Activated naive CD4-positive, alpha-beta T cell (primary cell): ENCODE measurements around the gene PRRT1B.
"Not testable (repeated sequence)": the region's sequence is repeated elsewhere in the genome, so short reads cannot be mapped to it uniquely, and the experiment has no call there.

ENCODE experiments used
- DNase-seq, 4 experiments: peaks; one replicate each; lab custom pipeline; 2025; lab: John Stamatoyannopoulos, UW

PRRT1B gene

DNA sequence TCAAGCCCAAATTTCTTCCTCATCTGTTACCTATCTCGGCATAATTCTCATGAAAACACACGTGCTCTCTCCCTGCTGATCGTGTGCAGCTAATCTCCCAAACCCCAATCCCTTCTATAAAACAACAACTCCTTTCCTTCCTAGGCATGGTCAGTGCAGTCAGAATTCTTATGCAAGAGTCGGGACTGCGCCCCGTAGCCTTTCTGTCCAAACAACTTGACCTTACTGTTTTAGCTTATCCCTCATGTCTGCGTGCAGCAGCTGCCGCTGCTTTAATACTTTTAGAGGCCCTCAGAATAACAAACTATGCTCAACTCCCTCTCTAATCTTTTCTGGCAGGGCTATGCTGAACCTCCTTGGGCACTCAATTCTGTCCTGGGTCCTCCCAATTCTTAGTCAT lies 5.1 kb downstream of the PRRT1B start:
- DNase-seq = not testable (repeated sequence)

DNA sequence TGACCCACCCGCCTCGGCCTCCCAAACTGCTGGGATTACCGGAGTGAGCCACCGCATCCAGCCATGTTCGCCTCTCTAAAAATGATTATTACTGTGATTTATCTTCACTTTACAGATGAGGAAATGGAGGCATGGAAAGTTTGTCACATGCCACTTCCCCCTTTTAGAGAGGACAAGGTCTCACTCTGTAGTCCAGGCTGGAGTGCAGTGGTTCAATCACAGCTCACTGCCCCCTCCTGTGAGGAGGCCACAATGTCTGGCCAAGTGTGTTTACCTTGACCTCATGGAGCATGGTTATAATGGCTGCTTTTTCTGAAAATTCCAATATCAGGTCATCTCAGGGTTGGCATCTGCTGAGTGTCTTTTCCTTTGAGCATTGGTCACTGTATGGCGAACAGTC lies 6.7 kb downstream of the PRRT1B start:
- no peak for DNase-seq

DNA sequence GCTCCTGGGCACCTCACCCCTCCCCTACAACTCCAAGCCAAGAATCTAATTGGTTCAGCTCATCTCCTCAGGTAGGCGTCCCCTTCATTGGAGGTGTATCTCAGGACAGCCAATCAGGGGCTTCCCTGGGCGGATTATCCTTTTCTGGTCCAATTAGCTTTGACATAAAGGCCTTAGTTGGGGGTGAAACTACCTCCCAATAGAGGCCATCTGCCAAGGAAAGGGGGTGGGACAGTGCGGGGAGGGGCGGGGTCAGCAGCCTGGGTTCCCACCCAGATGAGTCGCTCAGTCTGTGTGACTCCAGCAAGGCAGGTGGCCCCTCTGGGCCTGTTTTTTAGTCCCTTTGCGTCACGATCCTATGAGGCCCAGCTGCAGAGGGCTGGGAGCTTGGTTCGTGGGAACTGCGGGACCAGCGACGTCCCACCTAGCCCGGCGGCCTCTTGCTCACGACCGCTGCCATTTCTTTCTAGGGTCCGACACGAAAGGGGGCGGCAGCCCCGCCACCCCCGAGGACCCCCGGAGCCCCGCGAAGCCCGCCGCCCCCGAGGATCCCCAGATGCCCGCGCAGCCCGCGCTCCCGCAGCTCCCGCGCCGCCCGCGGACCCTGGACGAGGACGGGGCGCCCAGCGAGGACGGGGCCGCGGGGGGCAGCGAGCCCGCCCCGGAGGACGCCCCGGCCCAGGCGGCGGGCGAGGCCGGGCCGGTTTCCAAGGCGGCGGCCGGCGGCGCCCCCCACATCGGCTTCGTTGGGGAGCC lies 8.9 kb downstream of the PRRT1B start:
- no peak for DNase-seq

DNA sequence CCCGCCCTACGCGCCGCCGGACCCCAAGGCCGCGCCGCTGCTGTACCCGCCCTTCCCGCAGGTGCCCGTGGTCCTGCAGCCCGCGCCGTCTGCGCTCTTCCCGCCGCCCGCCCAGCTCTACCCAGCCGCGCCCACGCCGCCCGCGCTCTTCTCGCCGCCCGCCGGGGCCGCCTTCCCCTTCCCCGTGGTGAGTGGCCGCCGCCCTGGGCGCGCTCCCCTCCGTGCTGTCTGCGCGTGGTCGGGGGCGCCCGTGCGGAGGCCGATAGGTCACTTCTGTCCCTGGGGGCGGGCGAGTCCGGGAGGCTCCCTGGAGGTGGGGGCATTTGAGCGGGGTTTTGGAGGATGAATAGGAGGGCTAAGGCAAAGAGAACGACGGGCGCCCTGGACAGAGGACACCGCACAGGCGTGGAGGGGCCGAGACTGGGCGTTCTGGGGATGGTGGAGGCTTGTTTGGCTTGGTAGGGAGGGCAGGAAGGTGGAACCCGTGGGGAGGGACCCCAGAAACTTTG lies 9.6 kb downstream of the PRRT1B start:
- no peak for DNase-seq

DNA sequence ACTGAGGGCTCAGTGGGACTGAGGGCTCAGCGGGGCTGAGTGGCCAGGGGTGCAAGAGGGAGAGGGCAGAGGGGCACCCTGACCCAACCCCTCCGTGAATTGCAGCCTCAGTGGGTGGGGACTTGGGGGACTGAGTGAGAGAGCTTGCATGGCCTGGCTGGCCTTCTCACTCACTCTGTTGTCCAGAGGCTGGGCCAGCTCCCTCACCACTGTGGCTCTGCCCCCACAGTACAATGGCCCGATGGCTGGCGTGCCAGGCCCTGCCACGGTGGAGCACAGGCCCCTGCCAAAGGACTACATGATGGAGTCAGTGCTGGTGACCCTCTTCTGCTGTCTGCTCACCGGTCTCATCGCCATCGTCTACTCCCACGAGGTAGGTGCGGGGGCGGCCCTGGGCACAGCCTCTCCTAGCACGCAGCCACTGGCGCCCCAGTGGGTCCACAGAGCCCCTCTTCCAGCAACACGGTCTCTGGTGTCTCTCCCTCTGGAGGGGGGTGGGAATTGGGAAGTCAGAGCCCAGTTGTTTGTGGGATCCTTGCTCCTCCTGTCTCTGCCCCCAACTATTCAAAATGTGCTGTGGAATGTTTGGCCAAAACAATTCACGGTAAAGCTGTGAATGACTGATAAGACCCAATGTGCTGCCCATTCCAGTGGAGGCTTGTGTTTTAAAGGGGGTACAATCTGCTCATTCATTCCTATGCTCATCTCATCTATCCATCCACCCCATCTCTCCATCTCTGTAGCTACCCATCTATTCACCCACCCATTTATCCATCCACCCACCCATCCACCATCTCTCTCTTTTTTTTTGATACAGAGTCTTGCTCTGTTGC lies 10.7 kb downstream of the PRRT1B start:
- no peak for DNase-seq

DNA sequence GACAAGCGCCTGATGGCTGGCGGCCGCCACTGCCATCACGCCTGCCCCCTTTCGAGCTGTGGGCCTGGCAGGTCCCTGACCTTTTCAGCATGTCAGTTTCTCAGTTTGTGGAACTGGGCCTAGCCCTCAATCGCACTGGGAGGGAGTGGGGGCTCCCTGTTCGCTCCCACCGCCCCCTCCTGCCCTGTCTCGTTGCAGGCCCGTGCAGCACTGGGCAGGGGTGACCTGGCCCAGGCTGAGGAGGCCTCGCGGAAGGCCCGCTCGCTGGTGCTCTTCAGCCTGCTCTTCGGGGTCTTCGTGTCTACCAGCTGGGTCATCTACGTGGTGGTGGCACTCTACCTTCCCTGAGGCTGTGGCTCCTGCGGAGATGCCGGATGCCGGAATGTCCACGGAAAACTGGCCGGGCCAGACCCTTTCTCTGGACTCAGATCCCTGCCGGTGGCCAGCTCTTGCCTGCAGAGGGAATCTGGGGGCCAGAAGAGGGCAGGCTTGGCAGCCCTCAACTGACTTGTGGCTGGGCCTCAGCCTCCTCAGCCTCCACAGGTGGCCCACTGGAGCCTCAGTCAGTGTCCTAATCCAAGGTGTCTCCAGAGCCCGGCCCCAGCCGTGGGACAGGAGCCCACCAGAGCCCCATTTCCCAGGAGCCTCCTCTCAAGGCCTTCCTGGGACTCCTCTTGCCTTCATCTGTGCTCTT lies 12.7 kb downstream of the PRRT1B start:
- DNase-seq = no peak

DNA sequence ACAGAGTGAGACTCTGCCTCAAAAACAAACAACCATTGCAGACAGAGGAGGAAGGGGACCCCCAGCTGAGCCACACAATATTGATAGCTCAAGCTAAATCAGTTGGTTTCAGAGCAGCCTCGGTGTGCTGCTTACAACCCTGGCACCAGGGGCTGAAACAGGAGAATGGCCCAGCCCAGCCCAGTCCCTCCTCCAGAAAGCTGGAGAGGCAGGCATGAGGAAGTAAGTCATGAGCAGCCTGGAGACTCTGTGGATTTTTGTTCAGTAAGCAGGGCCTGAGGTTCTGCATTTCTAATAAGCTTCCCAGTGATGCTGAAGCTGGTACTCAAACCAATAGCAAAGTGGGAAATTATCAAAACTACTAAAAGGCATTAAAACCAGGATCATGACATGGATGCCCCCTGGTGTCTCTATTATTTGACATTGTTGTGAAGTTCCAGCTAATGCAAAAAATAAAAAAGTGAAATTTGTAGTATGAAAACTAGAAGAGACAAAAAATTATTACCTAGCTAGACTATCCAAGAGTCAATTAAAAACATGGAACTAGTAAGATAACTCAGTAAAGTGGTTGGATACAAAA lies 14.2 kb downstream of the PRRT1B start:
- no peak for DNase-seq

DNA sequence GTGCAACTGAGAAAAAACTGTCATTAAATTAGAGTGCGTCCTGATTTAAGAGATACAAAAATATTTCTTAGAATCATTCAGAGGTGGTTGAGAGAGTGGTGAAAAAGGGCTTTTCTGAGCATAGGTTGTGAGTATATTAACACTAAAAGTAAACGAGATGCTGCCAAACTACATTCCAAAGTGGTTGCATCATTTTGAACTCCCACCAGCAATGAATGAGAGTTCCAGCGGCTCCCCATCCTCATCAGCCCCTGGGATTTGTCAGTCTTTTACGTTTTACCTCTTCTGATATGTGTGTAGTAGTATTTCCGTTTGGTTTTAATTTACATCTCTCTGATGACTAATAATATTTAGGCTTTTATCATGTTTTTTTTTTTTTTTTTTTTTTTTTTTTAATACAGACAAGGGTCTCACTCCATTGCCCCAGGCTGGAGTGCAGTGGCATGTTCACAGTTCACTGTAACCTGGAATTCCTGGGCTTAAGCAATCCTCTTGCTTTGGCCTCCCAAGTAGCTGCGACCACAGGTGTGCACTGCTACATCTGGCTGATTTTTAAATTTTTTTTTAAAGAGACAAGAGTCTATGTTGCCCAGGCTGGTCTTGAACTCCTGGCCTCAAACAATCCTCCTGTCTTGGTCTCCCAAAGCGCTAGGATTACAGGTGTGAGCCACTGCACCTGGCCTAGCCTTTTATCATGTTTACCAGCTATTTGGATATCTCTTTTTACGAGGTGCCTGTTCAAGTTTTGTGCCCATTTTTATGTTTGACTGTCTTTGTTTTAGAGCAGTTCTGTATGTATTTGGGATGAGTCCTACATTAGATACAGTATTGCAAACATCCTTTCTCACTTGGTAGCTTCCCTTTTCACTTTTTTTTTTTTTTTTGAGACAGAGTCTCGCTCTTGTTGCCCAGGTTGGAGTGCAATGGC lies 17.0 kb downstream of the PRRT1B start:
- no peak for DNase-seq

DNA sequence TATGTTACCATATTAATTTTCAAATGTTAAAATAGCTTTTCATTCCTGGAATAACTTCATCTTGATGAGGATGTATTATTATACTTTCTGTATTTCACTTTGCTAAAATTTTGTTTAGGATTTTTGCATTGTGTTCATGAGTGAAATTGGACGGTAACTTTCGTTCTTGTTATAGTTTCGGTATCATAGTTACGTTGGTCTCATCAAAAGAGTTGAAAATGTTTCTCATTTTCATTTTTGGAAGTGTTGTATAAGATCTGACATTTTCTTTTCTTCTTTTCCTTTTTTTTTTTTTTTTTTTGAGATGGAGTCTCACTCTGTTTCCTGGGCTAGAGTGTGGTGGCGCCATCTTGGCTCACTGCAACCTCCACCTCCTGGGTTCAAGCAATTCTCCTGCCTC lies 20.0 kb downstream of the PRRT1B start:
- no peak for DNase-seq

DNA sequence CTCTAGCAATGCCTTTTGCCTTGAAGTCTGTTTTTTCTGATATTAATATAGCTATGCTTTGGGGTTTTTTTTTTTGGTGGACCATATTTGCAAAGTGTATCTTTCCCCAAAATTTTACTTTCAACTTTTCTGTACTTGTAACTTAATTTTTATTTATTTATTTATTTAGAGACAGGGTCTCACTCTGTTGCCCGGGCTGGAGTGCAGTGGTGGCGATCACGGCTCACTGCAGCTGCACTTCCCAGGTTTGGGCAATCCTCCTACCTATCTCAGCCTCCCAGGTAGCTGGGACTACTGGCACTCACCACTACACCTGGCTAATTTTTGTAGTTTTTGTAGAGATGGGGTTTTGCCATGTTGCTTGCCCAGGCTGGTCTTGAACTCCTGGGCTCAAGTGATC lies 20.8 kb downstream of the PRRT1B start:
- no peak for DNase-seq

DNA sequence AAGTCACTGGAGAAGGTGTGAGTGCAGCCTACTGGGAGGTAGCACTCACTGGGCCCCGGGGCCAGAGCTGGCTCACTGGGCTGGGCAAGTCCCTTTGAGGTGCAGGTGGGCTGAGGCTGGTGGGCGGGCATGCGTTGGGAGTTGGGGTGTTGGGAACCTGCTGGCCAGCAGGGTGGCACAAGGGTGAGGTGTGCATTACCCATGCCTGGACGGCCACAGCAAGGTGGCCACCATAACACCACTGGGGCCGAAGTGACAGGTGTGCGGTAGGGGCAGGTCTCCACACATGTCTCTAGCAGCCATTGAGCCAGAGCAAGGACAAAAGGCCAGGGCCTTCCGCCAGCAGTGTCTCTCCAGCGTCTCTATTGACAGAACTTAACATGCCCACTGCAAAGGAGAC lies 22.6 kb downstream of the PRRT1B start:
- DNase-seq = no peak

DNA sequence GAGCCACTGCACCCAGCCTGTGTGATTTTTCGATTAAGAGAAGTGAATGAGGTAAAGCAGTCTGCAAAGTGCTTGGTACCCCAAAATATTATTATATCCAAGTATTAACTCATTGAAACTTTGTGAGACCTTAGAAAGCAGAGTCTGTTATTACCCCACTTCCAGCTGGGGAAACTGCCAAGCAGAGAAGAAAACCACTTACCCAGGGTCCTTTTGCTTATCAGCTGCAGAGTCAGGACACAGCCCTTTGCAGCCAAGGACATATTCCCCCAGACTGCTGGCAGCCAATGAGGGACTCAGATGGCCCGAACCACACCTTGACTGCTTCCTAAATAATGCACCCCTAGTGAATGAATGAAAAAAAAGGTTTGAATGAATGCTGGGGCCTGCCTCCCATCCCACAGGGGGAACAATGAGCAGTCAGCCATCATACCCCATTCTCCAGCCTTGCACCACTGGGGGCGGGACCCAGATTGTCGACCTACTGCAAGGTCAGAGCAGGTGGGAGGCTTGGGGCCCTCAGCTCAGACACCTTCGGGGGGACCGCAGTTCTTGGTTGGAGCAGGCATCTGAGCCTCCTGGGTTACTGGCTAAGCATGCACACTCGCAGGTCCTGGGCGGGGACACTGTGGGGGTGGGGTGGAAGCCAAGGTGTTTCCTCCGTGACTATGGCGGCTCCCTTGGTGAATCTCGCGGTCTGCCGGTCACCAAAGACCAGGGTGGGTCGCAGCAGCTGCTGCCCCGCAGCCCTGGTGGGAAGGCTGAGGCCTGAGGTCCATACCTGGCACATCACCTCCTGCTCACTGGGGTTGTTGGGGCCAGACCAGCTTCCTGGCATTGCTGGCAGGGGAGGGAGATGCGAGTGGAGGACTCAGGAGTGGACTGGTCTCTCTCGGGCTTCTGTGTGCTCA lies 29.7 kb downstream of the PRRT1B start:
- DNase-seq = no peak

DNA sequence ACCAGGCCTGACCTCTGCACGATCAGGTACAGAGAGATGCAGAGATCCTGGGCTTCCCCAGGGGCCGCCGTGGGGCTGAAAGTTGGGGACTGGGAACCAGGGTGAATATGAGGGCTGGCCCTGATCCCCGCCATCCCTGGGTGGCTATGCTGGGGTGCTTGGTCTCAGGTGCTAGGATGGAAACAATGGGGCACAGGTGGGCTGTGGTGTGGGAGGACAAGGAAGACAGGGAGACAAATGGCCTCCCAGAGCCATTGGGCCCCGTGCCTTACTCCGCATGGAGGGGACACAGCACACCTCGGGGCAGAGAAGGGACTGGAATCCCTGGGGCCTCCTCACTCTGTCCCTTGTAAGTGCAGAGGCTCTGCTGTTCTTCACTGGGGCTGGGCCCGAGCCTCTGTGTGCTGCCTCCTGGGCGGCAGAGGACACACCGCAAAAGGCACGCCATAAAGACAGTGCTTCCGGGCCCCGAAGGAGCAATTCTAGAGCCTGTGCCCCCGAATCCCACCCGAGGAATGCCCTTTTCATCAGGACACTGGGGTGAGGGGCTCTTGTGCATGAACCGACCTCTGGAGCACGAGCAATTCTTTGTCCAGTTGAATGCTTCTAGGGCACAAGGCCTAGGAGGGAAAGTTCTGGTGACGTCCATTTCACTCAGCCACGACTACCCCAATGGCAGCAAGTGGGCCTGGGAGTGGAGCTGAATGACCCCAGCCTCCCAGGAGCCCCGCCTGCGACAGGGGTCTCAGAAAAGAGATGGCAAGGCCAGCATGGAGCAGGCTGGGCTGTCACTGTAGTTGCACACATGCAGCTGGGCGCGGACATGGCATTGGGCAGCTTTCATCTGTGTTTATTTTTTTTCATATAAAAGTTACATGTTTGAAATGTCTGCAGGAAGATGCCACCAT lies 30.9 kb downstream of the PRRT1B start:
- no peak for DNase-seq

DNA sequence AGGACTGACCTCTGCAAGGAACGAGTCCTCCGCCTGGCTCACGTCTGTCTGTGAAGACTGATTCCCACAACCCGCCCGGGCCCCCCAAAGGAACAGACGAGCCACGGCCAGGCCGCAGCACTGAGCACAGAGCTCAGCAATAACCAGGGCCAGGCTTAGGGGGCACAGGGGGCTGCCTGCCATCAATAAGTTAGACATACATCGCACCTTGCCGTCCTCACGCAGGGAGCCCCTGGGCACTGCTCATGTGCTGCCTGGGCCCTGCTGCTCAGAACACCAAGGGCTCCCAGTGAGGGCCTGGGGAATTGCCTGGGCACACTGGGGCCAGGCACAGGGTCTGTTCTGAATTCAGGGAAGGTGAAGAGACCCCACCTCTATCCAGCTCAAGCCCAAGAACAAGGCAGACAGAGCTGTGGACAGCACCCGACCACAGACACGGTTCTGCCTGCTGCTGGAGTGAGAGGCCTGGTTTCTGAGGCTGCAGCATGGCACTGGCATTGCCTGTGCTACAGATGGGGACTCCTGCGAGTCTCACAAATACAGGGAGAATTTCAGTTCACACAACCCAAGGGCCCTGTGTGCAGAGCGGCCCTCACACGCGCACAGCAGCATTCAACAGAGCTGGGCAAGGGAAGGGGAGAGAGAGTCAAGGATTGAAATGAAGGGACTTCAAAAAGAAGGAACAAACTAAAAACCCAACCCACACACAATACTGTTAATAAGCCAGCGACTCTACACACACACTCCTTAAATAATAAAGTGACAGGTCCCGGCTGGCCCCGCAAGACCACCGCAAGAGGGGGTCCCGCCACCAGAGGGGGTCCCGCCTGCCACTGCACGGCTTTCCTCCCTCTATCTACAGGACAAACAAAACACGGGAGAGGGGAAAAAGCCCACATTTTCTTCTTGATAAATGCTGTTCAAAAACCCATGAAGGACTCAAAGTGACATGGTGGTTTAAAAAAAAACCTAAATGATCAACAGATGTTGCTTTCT lies 32.0 kb downstream of the PRRT1B start:
- no peak for DNase-seq

DNA sequence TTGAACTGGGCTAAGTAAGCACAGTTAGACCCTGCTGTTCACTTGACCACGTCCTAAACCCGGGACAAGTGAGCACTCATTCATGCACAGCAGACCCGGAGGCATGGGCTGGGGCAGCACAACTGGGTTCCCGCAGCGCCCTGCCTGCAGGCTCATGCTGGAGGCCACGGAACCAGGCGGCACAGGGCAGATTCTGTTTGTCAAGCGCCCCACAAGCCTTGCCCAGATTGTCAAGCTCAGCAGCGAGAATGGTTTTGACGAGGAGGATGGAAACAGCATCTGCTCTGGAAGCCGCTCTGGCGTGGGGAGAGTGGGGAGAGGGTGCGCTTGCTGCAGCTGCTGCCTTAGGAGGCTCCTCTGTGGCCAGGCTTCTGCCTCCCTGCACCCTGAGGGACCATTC lies 32.7 kb downstream of the PRRT1B start:
- no peak for DNase-seq

DNA sequence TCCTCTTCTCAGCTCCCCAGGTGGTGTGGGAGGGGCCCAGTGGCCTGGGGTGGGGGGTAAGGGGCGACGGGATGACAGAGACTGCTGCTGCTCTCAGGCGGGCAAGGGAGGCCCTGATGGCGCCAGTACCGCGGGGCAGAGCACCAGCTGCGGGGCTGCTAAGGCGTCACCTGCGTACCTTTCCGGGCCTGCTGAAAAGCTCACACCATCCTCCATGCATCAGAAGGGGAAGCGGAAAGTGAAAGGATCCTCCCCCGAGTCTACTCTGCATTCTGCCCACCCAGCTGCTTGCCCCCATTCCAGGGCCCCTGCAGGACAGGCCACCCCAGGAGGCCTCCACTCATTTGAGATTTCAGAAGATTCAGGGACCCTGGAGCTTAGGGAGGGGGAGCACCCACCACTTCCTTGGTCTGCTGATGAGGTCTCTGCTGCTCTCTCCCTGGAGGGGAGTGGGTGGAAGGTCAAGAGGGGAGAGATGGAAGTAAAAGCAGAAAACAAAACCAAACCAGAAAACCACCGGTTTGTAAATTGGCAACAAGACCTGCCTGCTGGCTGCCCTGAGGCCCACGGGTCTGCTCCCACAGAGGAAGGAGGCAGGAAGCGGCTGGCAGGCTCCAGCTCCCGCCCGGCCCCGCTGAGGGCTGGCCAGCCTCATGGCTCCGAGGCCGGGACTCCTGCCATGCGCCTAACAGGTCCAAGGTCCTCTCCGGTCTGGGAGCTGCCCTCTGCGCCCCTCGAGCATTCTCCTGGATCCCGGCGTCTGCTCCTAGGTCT lies 33.6 kb downstream of the PRRT1B start:
- DNase-seq = peak in 2 of 4 experiments; percentile 25 to 52

DNA sequence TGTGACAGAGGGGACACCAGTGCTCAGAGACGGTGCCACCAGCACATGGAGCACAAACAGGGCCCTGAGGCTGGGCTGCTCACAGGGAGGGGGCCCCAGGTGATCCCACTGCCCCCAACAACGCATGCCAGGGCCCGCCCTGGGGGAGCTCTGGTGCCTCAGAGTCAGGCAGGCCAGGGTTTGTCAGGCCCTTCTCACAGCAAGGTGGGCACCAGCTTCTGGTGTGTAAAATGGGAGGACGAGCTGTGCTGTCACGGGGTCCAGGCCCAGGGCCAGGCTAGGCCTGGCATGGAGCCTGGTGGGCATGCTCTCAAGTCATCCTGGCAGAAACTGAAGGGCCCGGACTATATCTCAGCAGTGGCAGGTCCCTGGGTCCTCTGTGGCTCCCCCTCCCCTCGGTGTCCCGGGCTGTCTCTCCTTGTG lies 34.5 kb downstream of the PRRT1B start:
- no peak for DNase-seq
